ENCODE results near the gene IFIT2.

Gene IFIT2

GRCh38 chr10:89274928-89275327 is 26.9 kb upstream of the IFIT2 start:
- H3K4me2 ChIP-seq (ENCODE audit: low read depth, low read length): no peak overlapping the region
- no peaks in the 10 kb centered on the region for H3K36me3 ChIP-seq (replicated peaks; ENCODE audit: insufficient read depth, low read length)
- no peaks in the 10 kb centered on the region for H3K9me2 ChIP-seq (replicated peaks; ENCODE audit: insufficient read depth, low read length)
- TF ChIP-seq EZH2 (optimal IDR thresholded peaks at IDR 0.05; ENCODE audit: low read depth, low read length) (no peak), EZH2phosphoT487 (IDR thresholded peaks at IDR 0.05; ENCODE audit: low read length) (no peak), CTCF (IDR thresholded peaks at IDR 0.05; ENCODE audit: low read length) (no peak)
- no peak overlapping the region for H3K9ac ChIP-seq (ENCODE audit: low read length)
- no peaks in the 10 kb centered on the region for H3K4me1 ChIP-seq (ENCODE audit: low read length)
- H3K27ac ChIP-seq (ENCODE audit: low read length): no peak overlapping the region
- H3K9me3 ChIP-seq (replicated peaks; ENCODE audit: insufficient read depth, low read length): no peaks in the 10 kb centered on the region
- DNase-seq: no peak
- no peak overlapping the region for H3K4me3 ChIP-seq (ENCODE audit: low read length)
- no peak overlapping the region for H2AFZ ChIP-seq (ENCODE audit: low read length)
- H4K20me1 ChIP-seq (ENCODE audit: insufficient read depth, low read length): no peaks in the 10 kb centered on the region
- no peaks in the 10 kb centered on the region for H3K79me2 ChIP-seq (ENCODE audit: low read length)
- no peaks in the 10 kb centered on the region for H3K27me3 ChIP-seq (replicated peaks; ENCODE audit: insufficient read depth, low read length)
- H3F3A ChIP-seq (ENCODE audit: insufficient read depth, low read length): no peaks in the 10 kb centered on the region

DNA sequence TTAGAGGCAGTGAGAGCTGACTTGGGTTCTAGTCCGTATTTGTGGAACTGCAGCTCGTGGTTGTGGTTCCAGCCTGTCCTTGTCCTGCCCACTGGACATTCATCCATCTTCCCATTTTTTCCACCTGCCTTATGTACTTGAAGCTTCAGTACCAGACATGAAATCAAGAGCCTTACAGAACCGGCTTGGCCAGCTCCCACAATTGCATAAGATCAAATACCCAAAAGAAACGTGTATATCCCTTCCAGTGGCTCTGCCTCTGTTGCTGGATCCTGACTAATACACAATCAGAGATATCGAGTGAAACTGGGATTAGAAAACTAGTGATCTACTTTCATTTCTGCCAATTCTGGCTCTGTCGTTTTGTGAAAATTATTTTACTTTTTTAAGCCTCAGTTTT is 26.5 kb upstream of the IFIT2 start:
- H3K9me2 ChIP-seq (replicated peaks; ENCODE audit: insufficient read depth, low read length): no peaks in the 10 kb centered on the region
- no peak overlapping the region for H3K4me2 ChIP-seq (ENCODE audit: low read depth, low read length)
- no peak overlapping the region for H3K27ac ChIP-seq (ENCODE audit: low read length)
- H2AFZ ChIP-seq (ENCODE audit: low read length): no peak overlapping the region
- no peaks in the 10 kb centered on the region for H3F3A ChIP-seq (ENCODE audit: insufficient read depth, low read length)
- no peak overlapping the region for H3K9ac ChIP-seq (ENCODE audit: low read length)
- TF ChIP-seq EZH2 (optimal IDR thresholded peaks at IDR 0.05; ENCODE audit: low read depth, low read length): no peak
- TF ChIP-seq EZH2phosphoT487 (IDR thresholded peaks at IDR 0.05; ENCODE audit: low read length): no peak
- no peak overlapping the region for H3K4me3 ChIP-seq (ENCODE audit: low read length)
- H3K9me3 ChIP-seq (replicated peaks; ENCODE audit: insufficient read depth, low read length): no peaks in the 10 kb centered on the region
- no peaks in the 10 kb centered on the region for H4K20me1 ChIP-seq (ENCODE audit: insufficient read depth, low read length)
- no peaks in the 10 kb centered on the region for H3K4me1 ChIP-seq (ENCODE audit: low read length)
- no peaks in the 10 kb centered on the region for H3K79me2 ChIP-seq (ENCODE audit: low read length)
- H3K36me3 ChIP-seq (replicated peaks; ENCODE audit: insufficient read depth, low read length): no peaks in the 10 kb centered on the region
- no peaks in the 10 kb centered on the region for H3K27me3 ChIP-seq (replicated peaks; ENCODE audit: insufficient read depth, low read length)
- DNase-seq: no peak

DNA sequence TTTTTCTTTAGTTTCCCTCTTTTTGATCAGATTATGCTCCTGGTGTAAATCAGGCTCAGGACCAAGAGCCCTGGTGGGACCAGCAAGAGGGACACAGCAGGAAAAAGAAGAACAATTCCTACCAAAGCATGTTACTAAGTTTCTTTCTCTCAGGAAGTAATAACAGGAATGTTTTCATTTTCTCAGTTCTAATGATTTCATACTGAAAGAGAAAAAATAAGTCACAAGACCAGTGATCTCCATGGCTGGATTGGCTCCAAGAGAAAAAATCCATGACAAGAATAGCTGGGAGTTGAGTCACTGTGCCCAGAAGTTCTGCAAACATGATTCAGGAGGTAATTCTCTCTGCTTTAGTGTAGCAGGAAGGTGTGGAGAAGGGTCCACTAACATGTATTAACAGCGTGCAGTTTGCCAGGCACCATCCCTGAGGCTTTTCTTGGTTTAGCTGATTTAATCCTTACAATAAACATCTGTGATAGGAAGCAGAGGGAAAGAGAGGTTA is 23.8 kb upstream of the IFIT2 start:
- no peak overlapping the region for H3K9ac ChIP-seq (ENCODE audit: low read length)
- H3K27me3 ChIP-seq (replicated peaks; ENCODE audit: insufficient read depth, low read length): no peaks in the 10 kb centered on the region
- H3K27ac ChIP-seq (ENCODE audit: low read length): no peak overlapping the region
- H3K4me2 ChIP-seq (ENCODE audit: low read depth, low read length): no peak overlapping the region
- no peak overlapping the region for H2AFZ ChIP-seq (ENCODE audit: low read length)
- H3K9me3 ChIP-seq (replicated peaks; ENCODE audit: insufficient read depth, low read length): no peaks in the 10 kb centered on the region
- no peak overlapping the region for H3K4me3 ChIP-seq (ENCODE audit: low read length)
- no peaks in the 10 kb centered on the region for H3K9me2 ChIP-seq (replicated peaks; ENCODE audit: insufficient read depth, low read length)
- TF ChIP-seq CTCF (IDR thresholded peaks at IDR 0.05; ENCODE audit: low read length) (no peak), EZH2phosphoT487 (IDR thresholded peaks at IDR 0.05; ENCODE audit: low read length) (no peak), EZH2 (optimal IDR thresholded peaks at IDR 0.05; ENCODE audit: low read depth, low read length) (no peak)
- H4K20me1 ChIP-seq (ENCODE audit: insufficient read depth, low read length): no peaks in the 10 kb centered on the region
- H3K4me1 ChIP-seq (ENCODE audit: low read length): no peaks in the 10 kb centered on the region
- DNase-seq: no peak
- no peaks in the 10 kb centered on the region for H3K79me2 ChIP-seq (ENCODE audit: low read length)
- no peaks in the 10 kb centered on the region for H3F3A ChIP-seq (ENCODE audit: insufficient read depth, low read length)
- no peaks in the 10 kb centered on the region for H3K36me3 ChIP-seq (replicated peaks; ENCODE audit: insufficient read depth, low read length)

DNA sequence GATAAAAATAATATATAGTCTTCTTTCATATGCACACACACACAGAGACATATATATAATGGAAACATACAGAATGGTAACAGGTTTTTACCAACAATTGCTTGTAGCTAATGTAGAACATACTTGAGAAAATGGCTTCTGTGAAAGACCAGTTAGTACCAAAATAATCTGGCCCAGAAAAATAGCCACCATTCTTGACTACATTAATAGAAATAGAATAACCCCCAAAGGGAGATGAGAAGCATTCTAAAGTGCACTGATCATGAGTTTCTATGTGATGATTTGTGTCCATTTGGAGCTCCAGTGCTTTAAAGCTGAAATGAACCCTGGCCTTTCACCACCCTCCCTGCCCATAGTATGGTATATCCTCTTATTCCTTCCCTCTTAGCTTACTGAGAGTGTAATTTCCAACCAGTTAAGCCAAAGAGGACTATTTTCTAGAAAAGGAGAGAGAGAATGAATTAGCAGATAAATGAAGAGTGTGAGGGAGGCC is 22.9 kb upstream of the IFIT2 start:
- Histone ChIP-seq H3K79me2 (ENCODE audit: low read length) (no peaks in the 10 kb centered on the region), H3K27ac (ENCODE audit: low read length) (no peak overlapping the region), H3K9ac (ENCODE audit: low read length) (no peak overlapping the region), H3K27me3 (replicated peaks; ENCODE audit: insufficient read depth, low read length) (no peaks in the 10 kb centered on the region), H4K20me1 (ENCODE audit: insufficient read depth, low read length) (no peaks in the 10 kb centered on the region), H3K4me3 (ENCODE audit: low read length) (no peak overlapping the region), H3K9me2 (replicated peaks; ENCODE audit: insufficient read depth, low read length) (no peaks in the 10 kb centered on the region), H3K4me2 (ENCODE audit: low read depth, low read length) (no peak overlapping the region), H3K9me3 (replicated peaks; ENCODE audit: insufficient read depth, low read length) (no peaks in the 10 kb centered on the region), H3F3A (ENCODE audit: insufficient read depth, low read length) (no peaks in the 10 kb centered on the region), H2AFZ (ENCODE audit: low read length) (no peak overlapping the region), H3K4me1 (ENCODE audit: low read length) (no peaks in the 10 kb centered on the region), H3K36me3 (replicated peaks; ENCODE audit: insufficient read depth, low read length) (no peaks in the 10 kb centered on the region)
- no peak for DNase-seq
- no peak for TF ChIP-seq CTCF (IDR thresholded peaks at IDR 0.05; ENCODE audit: low read length)
- no peak for TF ChIP-seq EZH2 (optimal IDR thresholded peaks at IDR 0.05; ENCODE audit: low read depth, low read length)
- no peak for TF ChIP-seq EZH2phosphoT487 (IDR thresholded peaks at IDR 0.05; ENCODE audit: low read length)
